A549 (cell line): ENCODE results near the gene DCUN1D2. TPM values are rescaled to one million over a fixed set of nuclear protein-coding genes. Genes with fewer than 3 reads are reported as not detected.

ENCODE experiments used
- ATAC-seq, 2 experiments: fragments of 200-7000 bp in 1 of 2; fragments of >200 bp in 1 of 2; cut with Nextera tagmentation in 1 of 2; cut with Tn5 transposase in 1 of 2; 3 replicates each; pipeline versions ENCODE4 v1.8.0 to v1.9.1; 2018 to 2020; ENCODE audit warnings: mild to moderate bottlenecking in 1 of 2, moderate library complexity in 1 of 2
- CTCF ChIA-PET: fragments of 300-600 bp; sonication (Branson Sonifier 250); formaldehyde crosslinking; extraction: SDS; loops from one replicate; lab custom pipeline; 2021; ENCODE audit warnings: antibody characterized with exemption, inconsistent platforms; lab: Yijun Ruan, JAX
- POLR2A ChIA-PET: fragments of 350-600 bp; formaldehyde crosslinking; extraction: SDS; loops from one replicate; lab custom pipeline; 2021; ENCODE audit warnings: antibody characterized with exemption, inconsistent platforms; lab: Yijun Ruan, JAX
- DNase-seq, 2 experiments: peaks; one replicate each; pipeline versions ENCODE4 v3.0.0 to v3.0.0-alpha.2; 2011 to 2016; ENCODE audit warnings: low read depth in 1 of 2, low spot score in 1 of 2
- FAIRE-seq: peaks from 2 replicates; lab custom pipeline; 2011; peaks lifted over from hg19 to GRCh38; lab: Jason Lieb, UNC
- H3K27ac ChIP-seq, 2 experiments: fragments of >200 bp; sonication (Bioruptor Twin); formaldehyde crosslinking; 3 replicates each; pipeline ENCODE4 v1.5.1; 2016 to 2017
- H3K4me1 ChIP-seq: fragments of >200 bp; sonication (Bioruptor Twin); formaldehyde crosslinking; 3 replicates; pipeline ENCODE4 v1.6.1; 2016
- H3K4me2 ChIP-seq: fragments of >200 bp; sonication (Bioruptor Twin); formaldehyde crosslinking; 3 replicates; pipeline ENCODE4 v1.6.1; 2016
- H3K4me3 ChIP-seq: fragments of >200 bp; sonication (Bioruptor Twin); formaldehyde crosslinking; 3 replicates; pipeline ENCODE4 v1.5.1; 2016
- H3K9me3 ChIP-seq: fragments of >200 bp; sonication (Bioruptor Twin); formaldehyde crosslinking; 3 replicates; pipeline ENCODE4 v1.6.1; 2016
- BHLHE40 ChIP-seq: IDR thresholded peaks from 2 replicates; pipeline ENCODE4 v1.6.1; 2012; ENCODE audit warnings: low read depth, low read length, inconsistent platforms
- CBX8 ChIP-seq: fragments of 200-600 bp; sonication (generic); IDR thresholded peaks from 2 replicates; pipeline ENCODE4 v1.6.1; 2016
- CEBPB ChIP-seq, 2 experiments: fragments of >200 bp in 1 of 2; sonication (Bioruptor Twin) in 1 of 2; formaldehyde crosslinking in 1 of 2; IDR thresholded peaks; 2 replicates each; pipeline ENCODE4 v1.6.1; 2012 to 2016
- CHD2 ChIP-seq: fragments of 150-350 bp; IDR thresholded peaks from 2 replicates; pipeline ENCODE4 v1.6.1; 2014; ENCODE audit warnings: low read length; ENCODE audit not compliant: partially characterized antibody
- CHD4 ChIP-seq: fragments of 200-600 bp; sonication (generic); IDR thresholded peaks from 2 replicates; pipeline ENCODE4 v1.6.1; 2016; ENCODE audit warnings: antibody characterized with exemption, mild to moderate bottlenecking, borderline replicate concordance
- ESRRA ChIP-seq: fragments of 150-350 bp; IDR thresholded peaks from 2 replicates; pipeline ENCODE4 v1.6.1; 2014; ENCODE audit warnings: mild to moderate bottlenecking, low read length, borderline replicate concordance
- FOSB ChIP-seq: fragments of 250-450 bp; sonication (Bioruptor Pico); IDR thresholded peaks from 2 replicates; pipeline ENCODE4 v1.5.0; 2020; ENCODE audit warnings: mild to moderate bottlenecking, moderate library complexity
- HOXA7 ChIP-seq: fragments of 250-450 bp; sonication (Bioruptor Pico); IDR thresholded peaks from 2 replicates; pipeline ENCODE4 v1.5.0; 2020; ENCODE audit warnings: mild to moderate bottlenecking, moderate library complexity
- HOXB13 ChIP-seq: fragments of 250-450 bp; sonication (Bioruptor Pico); IDR thresholded peaks from 2 replicates; pipeline ENCODE4 v1.5.0; 2020; ENCODE audit warnings: low read depth, mild to moderate bottlenecking, moderate library complexity
- JUNB ChIP-seq: fragments of >200 bp; sonication (Bioruptor Twin); formaldehyde crosslinking; IDR thresholded peaks from 2 replicates; pipeline ENCODE4 v1.6.1; 2016
- MAFK ChIP-seq: fragments of 450-650 bp; IDR thresholded peaks from 2 replicates; pipeline ENCODE4 v1.6.1; 2014; ENCODE audit not compliant: partially characterized antibody
- MAX ChIP-seq: IDR thresholded peaks from 2 replicates; pipeline ENCODE4 v1.6.1; 2012
- MAZ ChIP-seq: fragments of 150-350 bp; IDR thresholded peaks from 2 replicates; pipeline ENCODE4 v1.6.1; 2014; ENCODE audit warnings: antibody characterized with exemption, low read depth, low read length, borderline replicate concordance
- PHF8 ChIP-seq: fragments of 200-600 bp; sonication (generic); IDR thresholded peaks from 2 replicates; pipeline ENCODE4 v1.6.1; 2016; ENCODE audit warnings: low read depth, mild to moderate bottlenecking, antibody characterized with exemption, moderate library complexity, borderline replicate concordance
- RCOR1 ChIP-seq: fragments of 150-350 bp; IDR thresholded peaks from 2 replicates; pipeline ENCODE4 v1.6.1; 2014; ENCODE audit warnings: antibody characterized with exemption, low read length, low read depth
- RFX5 ChIP-seq: fragments of 450-650 bp; IDR thresholded peaks from 2 replicates; pipeline ENCODE4 v1.7.1; 2014; ENCODE audit warnings: antibody characterized with exemption, mild to moderate bottlenecking, moderate library complexity
- RNF2 ChIP-seq: fragments of 200-600 bp; sonication (generic); IDR thresholded peaks from 2 replicates; pipeline ENCODE4 v1.6.1; 2016; ENCODE audit warnings: low read depth, mild to moderate bottlenecking, antibody characterized with exemption, moderate library complexity, borderline replicate concordance
- SREBF2 ChIP-seq: fragments of 450-650 bp; IDR thresholded peaks from 2 replicates; pipeline ENCODE4 v1.6.1; 2014; ENCODE audit warnings: mild to moderate bottlenecking, moderate library complexity
- ZC3H11A ChIP-seq: fragments of 450-650 bp; IDR thresholded peaks from 2 replicates; pipeline ENCODE4 v1.6.1; 2014; ENCODE audit warnings: antibody characterized with exemption, mild to moderate bottlenecking
- WGBS: methylation state at CpG from one replicate; pipeline ENCODE4 v1.1.6; 2017; ENCODE audit errors: missing lambda C conversion rate; 5-methylcytosine and 5-hydroxymethylcytosine counted together
- polyA plus RNA-seq, 4 experiments: library from polyadenylated mRNA; depleted of rRNA in 3 of 4; stranded (reverse); fragments of >200 nt; fragmentation: RNase III in 1 of 4; extraction: RNeasy Plus Mini Kit Qiagen cat#74134 plus additional on column Dnase treatment in 1 of 4; gene quantifications; 2 replicates in 3 of 4; 3 replicates in 1 of 4; pipeline ENCODE4 v1.2.3, GENCODE V29; 2011 to 2017
- TF ChIP-seq, protein P1 (sequence below): fragments of 250-450 bp; sonication (Bioruptor Pico); IDR thresholded peaks from 2 replicates; pipeline ENCODE4 v1.5.0; 2021; ENCODE audit warnings: mild to moderate bottlenecking, moderate library complexity, borderline replicate concordance
- TF ChIP-seq, protein P2 (sequence below): fragments of 250-450 bp; sonication (Bioruptor Pico); IDR thresholded peaks from 2 replicates; pipeline ENCODE4 v1.5.0; 2020; ENCODE audit warnings: low read depth, mild to moderate bottlenecking, moderate library complexity
- TF ChIP-seq, protein P3 (sequence below): fragments of 450-650 bp; IDR thresholded peaks from 2 replicates; pipeline ENCODE4 v1.6.1; 2014; ENCODE audit warnings: antibody characterized with exemption
- TF ChIP-seq, protein P4 (sequence below): fragments of 200-600 bp; sonication (generic); IDR thresholded peaks from 2 replicates; pipeline ENCODE4 v1.6.1; 2016; ENCODE audit warnings: antibody characterized with exemption, mild to moderate bottlenecking, moderate library complexity

The DCUN1D2 gene
- polyA plus RNA-seq, 2 of the 4 experiments (the other 2 are of a cell fraction): 8.4 to 8.6 TPM

DNA sequence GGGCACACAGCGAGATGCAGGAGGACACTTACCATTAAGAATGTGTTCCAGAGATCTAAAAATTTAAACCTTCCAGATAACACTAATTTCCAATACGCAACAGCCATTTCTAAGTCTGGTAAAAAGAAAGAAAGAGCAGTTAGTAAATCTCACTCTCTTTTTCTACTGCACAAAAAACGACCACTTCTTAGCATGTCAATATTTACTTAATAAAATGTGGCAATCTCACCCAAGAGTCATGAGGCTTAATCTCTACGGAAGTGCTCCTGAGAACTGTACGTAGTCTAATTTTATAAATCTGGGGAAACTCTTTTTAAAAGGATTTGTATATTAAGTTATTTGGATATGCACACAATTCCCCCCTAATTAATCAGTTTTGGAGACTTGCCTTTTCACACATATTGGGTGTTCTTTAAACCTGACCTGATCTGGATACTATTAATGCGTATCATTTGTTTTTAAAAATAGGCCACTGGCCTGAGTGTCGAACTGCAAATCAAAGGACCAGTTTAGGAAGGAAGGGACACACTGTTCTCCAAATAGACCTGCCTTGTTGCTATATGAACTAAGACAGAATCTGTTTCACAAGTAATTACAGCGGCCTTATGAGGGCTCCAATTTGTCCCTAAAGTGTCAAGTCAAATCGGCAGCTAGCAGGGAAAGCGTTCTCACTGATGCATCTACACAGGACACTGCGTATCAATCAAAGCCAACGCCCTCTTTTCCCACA lies 29.3 kb downstream of the DCUN1D2 start:
- Histone ChIP-seq H3K4me1 (no peaks in the 10 kb centered on the region), H3K4me3 (no peak overlapping the region), H3K9me3 (no peaks in the 10 kb centered on the region), H3K4me2 (no peak overlapping the region), H3K27ac (no peak overlapping the region)
- TF ChIP-seq FOSB (CRISPR knock-in tag) (no peak), RFX5 (no peak), CHD2 (no peak), CEBPB (IDR thresholded peaks at IDR 0.05) (no peak), HOXA7 (CRISPR knock-in tag) (no peak), ZC3H11A (no peak), MAX (no peak)
- TF ChIP-seq, protein P1, sequence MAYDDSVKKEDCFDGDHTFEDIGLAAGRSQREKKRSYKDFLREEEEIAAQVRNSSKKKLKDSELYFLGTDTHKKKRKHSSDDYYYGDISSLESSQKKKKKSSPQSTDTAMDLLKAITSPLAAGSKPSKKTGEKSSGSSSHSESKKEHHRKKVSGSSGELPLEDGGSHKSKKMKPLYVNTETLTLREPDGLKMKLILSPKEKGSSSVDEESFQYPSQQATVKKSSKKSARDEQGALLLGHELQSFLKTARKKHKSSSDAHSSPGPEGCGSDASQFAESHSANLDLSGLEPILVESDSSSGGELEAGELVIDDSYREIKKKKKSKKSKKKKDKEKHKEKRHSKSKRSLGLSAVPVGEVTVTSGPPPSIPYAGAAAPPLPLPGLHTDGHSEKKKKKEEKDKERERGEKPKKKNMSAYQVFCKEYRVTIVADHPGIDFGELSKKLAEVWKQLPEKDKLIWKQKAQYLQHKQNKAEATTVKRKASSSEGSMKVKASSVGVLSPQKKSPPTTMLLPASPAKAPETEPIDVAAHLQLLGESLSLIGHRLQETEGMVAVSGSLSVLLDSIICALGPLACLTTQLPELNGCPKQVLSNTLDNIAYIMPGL (CRISPR knock-in tag): no peak
- CTCF ChIA-PET: no interaction called here
- POLR2A ChIA-PET: no interaction called here
- 78% methylated on average over 12 of the region's 12 CpGs for WGBS
- ATAC-seq (no peak), FAIRE-seq (no peak), DNase-seq (no peak)

- Histone ChIP-seq H3K4me2 (no peak overlapping the region), H3K4me3 (no peak overlapping the region), H3K9me3 (no peaks in the 10 kb centered on the region), H3K27ac (no peak overlapping the region), H3K4me1 (no peaks in the 10 kb centered on the region)
- ChIA-PET POLR2A (no interaction called here), CTCF (interaction anchor here (0.6 kb wide), 1 partner anchor 139 kb away, joined by 3 read pairs; no protein-coding TSS in a partner anchor)
- TF ChIP-seq JUNB: no peak
- no peak for TF ChIP-seq CBX8
- TF ChIP-seq, protein P2, sequence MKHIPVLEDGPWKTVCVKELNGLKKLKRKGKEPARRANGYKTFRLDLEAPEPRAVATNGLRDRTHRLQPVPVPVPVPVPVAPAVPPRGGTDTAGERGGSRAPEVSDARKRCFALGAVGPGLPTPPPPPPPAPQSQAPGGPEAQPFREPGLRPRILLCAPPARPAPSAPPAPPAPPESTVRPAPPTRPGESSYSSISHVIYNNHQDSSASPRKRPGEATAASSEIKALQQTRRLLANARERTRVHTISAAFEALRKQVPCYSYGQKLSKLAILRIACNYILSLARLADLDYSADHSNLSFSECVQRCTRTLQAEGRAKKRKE (CRISPR knock-in tag): no peak
- no peak for TF ChIP-seq FOSB (CRISPR knock-in tag)
- TF ChIP-seq MAFK: no peak
- TF ChIP-seq RCOR1: no peak
- no peak for TF ChIP-seq ZC3H11A
- no peak for TF ChIP-seq SREBF2
- no peak for TF ChIP-seq RFX5
- TF ChIP-seq ESRRA: no peak
- no peak for TF ChIP-seq RNF2
- TF ChIP-seq BHLHE40: no peak
- no peak for TF ChIP-seq HOXB13 (CRISPR knock-in tag)
- TF ChIP-seq, protein P3, sequence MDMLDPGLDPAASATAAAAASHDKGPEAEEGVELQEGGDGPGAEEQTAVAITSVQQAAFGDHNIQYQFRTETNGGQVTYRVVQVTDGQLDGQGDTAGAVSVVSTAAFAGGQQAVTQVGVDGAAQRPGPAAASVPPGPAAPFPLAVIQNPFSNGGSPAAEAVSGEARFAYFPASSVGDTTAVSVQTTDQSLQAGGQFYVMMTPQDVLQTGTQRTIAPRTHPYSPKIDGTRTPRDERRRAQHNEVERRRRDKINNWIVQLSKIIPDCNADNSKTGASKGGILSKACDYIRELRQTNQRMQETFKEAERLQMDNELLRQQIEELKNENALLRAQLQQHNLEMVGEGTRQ: no peak
- TF ChIP-seq CHD4: no peak
- TF ChIP-seq PHF8: no peak
- TF ChIP-seq, protein P4, sequence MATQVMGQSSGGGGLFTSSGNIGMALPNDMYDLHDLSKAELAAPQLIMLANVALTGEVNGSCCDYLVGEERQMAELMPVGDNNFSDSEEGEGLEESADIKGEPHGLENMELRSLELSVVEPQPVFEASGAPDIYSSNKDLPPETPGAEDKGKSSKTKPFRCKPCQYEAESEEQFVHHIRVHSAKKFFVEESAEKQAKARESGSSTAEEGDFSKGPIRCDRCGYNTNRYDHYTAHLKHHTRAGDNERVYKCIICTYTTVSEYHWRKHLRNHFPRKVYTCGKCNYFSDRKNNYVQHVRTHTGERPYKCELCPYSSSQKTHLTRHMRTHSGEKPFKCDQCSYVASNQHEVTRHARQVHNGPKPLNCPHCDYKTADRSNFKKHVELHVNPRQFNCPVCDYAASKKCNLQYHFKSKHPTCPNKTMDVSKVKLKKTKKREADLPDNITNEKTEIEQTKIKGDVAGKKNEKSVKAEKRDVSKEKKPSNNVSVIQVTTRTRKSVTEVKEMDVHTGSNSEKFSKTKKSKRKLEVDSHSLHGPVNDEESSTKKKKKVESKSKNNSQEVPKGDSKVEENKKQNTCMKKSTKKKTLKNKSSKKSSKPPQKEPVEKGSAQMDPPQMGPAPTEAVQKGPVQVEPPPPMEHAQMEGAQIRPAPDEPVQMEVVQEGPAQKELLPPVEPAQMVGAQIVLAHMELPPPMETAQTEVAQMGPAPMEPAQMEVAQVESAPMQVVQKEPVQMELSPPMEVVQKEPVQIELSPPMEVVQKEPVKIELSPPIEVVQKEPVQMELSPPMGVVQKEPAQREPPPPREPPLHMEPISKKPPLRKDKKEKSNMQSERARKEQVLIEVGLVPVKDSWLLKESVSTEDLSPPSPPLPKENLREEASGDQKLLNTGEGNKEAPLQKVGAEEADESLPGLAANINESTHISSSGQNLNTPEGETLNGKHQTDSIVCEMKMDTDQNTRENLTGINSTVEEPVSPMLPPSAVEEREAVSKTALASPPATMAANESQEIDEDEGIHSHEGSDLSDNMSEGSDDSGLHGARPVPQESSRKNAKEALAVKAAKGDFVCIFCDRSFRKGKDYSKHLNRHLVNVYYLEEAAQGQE: no peak
- no peak for TF ChIP-seq MAZ
- no peak for DNase-seq
- no peak for FAIRE-seq
- ATAC-seq: no peak
- WGBS: 90% methylated on average over 1 of the region's 14 CpGs
Observed at GRCh38 chr13:113460599-113460998, 29.9 kb downstream of the DCUN1D2 start.
